Lung (tissue), 12 donors: ENCODE data around the gene BCL2. TPM values are rescaled to one million over a fixed set of nuclear protein-coding genes. Genes with fewer than 3 reads are reported as not detected.
A peak's percentile ranks its signal among the peaks of the same experiment; 100 is the strongest.

Experiments
- ATAC-seq: fragments of 200-7000 bp; cut with Tn5 transposase; one replicate; pipeline ENCODE4 v1.9.1; 2020; ENCODE audit warnings: moderate number of reproducible peaks; ENCODE audit not compliant: insufficient read depth, low FRiP score
- DNase-seq, 3 donors: peaks; one replicate each; pipeline ENCODE4 v3.0.0-alpha.2; 2013 to 2017
- H3K27ac ChIP-seq, 2 donors: one replicate each; pipeline ENCODE4 v1.5.1; 2013; ENCODE audit warnings: mild to moderate bottlenecking in 2 of 2, moderate library complexity in 2 of 2, control low read depth in 1 of 2, inconsistent platforms in 1 of 2, low read depth in 1 of 2, low read length in 1 of 2
- H3K27me3 ChIP-seq, 3 donors: one replicate each; pipeline ENCODE4 v1.5.1; 2013; ENCODE audit warnings: low read length in 2 of 3; ENCODE audit not compliant: control insufficient read depth in 3 of 3, insufficient read depth in 3 of 3
- H3K36me3 ChIP-seq, 4 donors: one replicate each; pipeline ENCODE4 v1.5.1; 2013; ENCODE audit warnings: low read length in 4 of 4, mild to moderate bottlenecking in 1 of 4, moderate library complexity in 1 of 4; ENCODE audit not compliant: control insufficient read depth in 4 of 4, insufficient read depth in 4 of 4
- H3K4me1 ChIP-seq, 5 donors: one replicate each; pipeline ENCODE4 v1.5.1; 2013; ENCODE audit warnings: low read length in 5 of 5, mild to moderate bottlenecking in 2 of 5, moderate library complexity in 1 of 5; ENCODE audit not compliant: control insufficient read depth in 5 of 5, insufficient read depth in 5 of 5
- H3K4me3 ChIP-seq: one replicate; pipeline ENCODE4 v1.5.1; 2013; ENCODE audit warnings: mild to moderate bottlenecking, control low read depth, moderate library complexity
- H3K9ac ChIP-seq, 2 donors: one replicate each; pipeline ENCODE4 v1.5.1; 2013; ENCODE audit warnings: low read length in 2 of 2, control low read depth in 1 of 2; ENCODE audit not compliant: insufficient read depth in 1 of 2
- H3K9me3 ChIP-seq, 4 donors: one replicate each; pipeline ENCODE4 v1.5.1; 2013; ENCODE audit warnings: low read length in 3 of 4, mild to moderate bottlenecking in 1 of 4, moderate library complexity in 1 of 4; ENCODE audit not compliant: control insufficient read depth in 4 of 4, insufficient read depth in 3 of 4
- WGBS, 2 donors: extraction: QIAGEN DNeasy Blood & Tissue Kit; methylation state at CpG; one replicate each; pipeline ENCODE4 v1.1.7; 2013; 5-methylcytosine and 5-hydroxymethylcytosine counted together
- polyA plus RNA-seq, 2 donors: library from polyadenylated mRNA; stranded (reverse); fragments of 200-250 nt; gene quantifications; one replicate each; pipeline ENCODE4 v1.2.1, GENCODE V29; 2013
- total RNA-seq, 2 donors: library from RNA; depleted of rRNA in 1 of 2; stranded (reverse); fragments of >200 nt in 1 of 2; gene quantifications; one replicate each; pipeline ENCODE4 v1.2.1, GENCODE V29; 2014 to 2021
- TF ChIP-seq, protein P1 (sequence below): IDR thresholded peaks from 2 replicates; pipeline ENCODE4 v1.5.1; 2012; ENCODE audit warnings: mild to moderate bottlenecking; ENCODE audit errors: control extremely low read depth, extremely low read depth
- donor health status: control.
- donor health status: control.
- donor health status: Bipolar disorder and iron deficiency.
- donor health status: healthy.
- donor health status: DM: yes; HTN: yes; CAD: no.

Gene BCL2
- total and polyA plus RNA-seq, 4 donors: 1.5 to 30.9 (median 5.3) TPM

DNA sequence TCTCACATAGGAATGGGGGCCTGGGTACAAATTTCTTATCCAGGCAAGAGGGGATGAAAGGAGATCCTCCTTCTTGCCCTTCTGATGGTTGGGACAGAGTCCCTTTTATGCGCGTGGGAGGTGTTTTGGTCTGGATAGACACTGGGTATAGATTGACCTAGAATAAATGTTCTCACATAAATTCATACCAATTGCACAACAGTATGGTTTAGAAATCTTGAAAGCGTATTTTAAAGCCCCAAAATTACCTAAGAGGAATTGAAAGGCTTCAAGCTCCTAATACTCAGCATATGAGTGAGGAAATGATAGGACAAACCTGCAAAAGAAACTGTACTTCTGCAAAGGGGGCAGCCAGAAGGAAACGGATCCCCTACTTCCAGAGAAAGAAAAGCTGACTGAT is 2.6 kb upstream of the BCL2 start:
- H3K27me3 ChIP-seq: no peaks in the 10 kb centered on the region
- H3K4me3 ChIP-seq: no peak overlapping the region
- DNase-seq (no peak), ATAC-seq (no peak)
- TF ChIP-seq, protein P1, sequence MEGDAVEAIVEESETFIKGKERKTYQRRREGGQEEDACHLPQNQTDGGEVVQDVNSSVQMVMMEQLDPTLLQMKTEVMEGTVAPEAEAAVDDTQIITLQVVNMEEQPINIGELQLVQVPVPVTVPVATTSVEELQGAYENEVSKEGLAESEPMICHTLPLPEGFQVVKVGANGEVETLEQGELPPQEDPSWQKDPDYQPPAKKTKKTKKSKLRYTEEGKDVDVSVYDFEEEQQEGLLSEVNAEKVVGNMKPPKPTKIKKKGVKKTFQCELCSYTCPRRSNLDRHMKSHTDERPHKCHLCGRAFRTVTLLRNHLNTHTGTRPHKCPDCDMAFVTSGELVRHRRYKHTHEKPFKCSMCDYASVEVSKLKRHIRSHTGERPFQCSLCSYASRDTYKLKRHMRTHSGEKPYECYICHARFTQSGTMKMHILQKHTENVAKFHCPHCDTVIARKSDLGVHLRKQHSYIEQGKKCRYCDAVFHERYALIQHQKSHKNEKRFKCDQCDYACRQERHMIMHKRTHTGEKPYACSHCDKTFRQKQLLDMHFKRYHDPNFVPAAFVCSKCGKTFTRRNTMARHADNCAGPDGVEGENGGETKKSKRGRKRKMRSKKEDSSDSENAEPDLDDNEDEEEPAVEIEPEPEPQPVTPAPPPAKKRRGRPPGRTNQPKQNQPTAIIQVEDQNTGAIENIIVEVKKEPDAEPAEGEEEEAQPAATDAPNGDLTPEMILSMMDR: no peak
- peaks cover 0 to 26% (median 5%) of the 10 kb centered on the region in 5 donors for H3K4me1 ChIP-seq
- WGBS, 2 donors: 40 to 66% methylated on average over 4 of the region's 4 CpGs
- H3K36me3 ChIP-seq: no peaks in the 10 kb centered on the region
- no peak overlapping the region for H3K27ac ChIP-seq
- H3K9me3 ChIP-seq: no peaks in the 10 kb centered on the region
- H3K9ac ChIP-seq: no peak overlapping the region

DNA sequence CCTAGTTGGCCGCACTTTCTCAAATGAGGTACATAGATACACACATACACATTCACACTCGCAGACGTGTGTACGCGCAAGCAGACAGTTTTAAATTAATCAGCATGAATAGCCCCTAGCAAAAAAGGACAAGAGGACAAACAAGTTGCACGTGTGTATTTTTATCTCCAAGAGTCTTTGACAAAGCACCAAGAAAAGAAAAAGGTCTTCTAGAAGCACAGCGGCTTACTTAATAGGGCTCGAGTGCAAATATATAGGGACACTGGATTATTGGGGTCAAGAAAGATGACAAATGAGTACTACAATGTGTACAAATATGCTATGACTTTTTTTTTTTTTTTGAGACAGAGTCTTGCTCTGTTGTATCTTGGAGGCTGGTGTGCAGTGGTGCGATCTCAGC is 1.7 kb upstream of the BCL2 start:
- WGBS, 2 donors: 70 to 82% methylated on average over 9 of the region's 9 CpGs
- Histone ChIP-seq H3K36me3 (no peaks in the 10 kb centered on the region), H3K4me1 (peaks cover 0 to 33% (median 5%) of the 10 kb centered on the region in 5 donors), H3K4me3 (no peak overlapping the region), H3K27ac (no peak overlapping the region), H3K9ac (peak overlapping the region in 1 of 2 donors; percentile 93), H3K9me3 (no peaks in the 10 kb centered on the region), H3K27me3 (no peaks in the 10 kb centered on the region)
- TF ChIP-seq, protein P1: no peak
- ATAC-seq: no peak
- peak in 1 of 3 donors; percentile 23 for DNase-seq

DNA sequence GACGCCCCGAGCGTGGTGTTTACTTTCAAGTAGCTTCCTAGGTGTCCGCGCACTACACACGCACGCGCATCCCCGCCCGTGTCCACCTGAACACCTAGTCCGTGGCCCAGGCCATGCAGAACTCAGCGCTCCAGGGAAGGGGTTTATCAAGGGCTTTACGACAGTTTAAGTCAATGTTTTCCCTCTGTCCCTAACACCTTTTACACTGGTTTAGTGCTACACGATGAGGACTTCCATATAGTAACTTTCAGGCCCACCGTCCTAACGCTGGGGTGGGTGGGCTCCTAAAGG is 1.4 kb upstream of the BCL2 start:
- H3K27ac ChIP-seq: peak overlapping the region in 1 of 2 donors; percentile 41
- peaks cover 0 to 33% (median 5%) of the 10 kb centered on the region in 5 donors for H3K4me1 ChIP-seq
- peak overlapping the region; percentile 60 to 93 for H3K9ac ChIP-seq
- TF ChIP-seq, protein P1: no peak
- no peaks in the 10 kb centered on the region for H3K9me3 ChIP-seq
- H3K27me3 ChIP-seq: no peaks in the 10 kb centered on the region
- no peaks in the 10 kb centered on the region for H3K36me3 ChIP-seq
- WGBS, 2 donors: 17 to 31% methylated on average over 16 of the region's 16 CpGs
- ATAC-seq (no peak), DNase-seq (no peak)
- peak overlapping the region; percentile 27 for H3K4me3 ChIP-seq

DNA sequence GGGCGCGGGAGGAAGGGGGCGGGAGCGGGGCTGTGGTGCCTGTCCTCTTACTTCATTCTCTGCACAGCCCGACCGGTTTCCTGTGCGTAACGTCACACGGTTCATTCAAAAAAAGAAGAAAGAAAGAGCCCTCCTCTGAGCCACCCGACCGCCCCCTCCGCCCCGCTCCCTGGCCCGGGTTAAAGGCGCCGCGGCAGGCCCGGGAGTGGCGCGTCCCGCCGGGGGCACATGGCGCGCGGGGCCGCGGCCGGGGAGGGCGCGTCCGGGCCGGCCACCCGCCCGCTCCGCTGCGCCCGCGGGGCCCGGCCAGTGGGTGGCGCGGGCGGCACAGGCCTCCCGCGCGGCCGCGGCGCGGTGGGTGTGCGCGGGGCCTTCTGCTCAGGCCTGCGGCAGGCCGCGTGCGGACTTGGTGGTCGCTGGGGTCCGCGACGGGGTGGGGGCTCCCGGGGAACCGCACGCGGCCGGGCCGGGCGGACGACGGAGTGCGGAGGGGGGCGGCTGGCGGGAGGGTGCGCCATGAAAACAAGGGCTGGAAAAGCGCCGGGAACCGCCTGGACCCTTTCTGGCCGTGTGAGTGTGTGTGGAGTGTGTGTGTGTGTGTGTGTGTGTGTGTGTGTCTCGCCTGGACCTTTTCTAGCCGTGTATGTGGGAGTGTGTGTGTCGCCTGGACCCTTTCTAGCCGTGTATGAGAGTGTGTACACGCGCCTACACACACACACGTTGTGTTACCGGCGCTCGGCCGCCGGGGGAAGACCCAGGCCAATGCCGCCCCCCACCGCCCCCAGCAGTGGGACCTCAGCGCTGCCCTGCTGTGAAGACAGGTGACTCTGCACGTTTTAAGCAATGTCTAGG is 780 bp upstream of the BCL2 start:
- Histone ChIP-seq H3K4me3 (peak overlapping the region; percentile 27), H3K9ac (peak overlapping the region; percentile 60 to 93), H3K27ac (peak overlapping the region; percentile 41 to 75), H3K36me3 (no peaks in the 10 kb centered on the region), H3K27me3 (no peaks in the 10 kb centered on the region), H3K4me1 (peaks cover 0 to 34% (median 5%) of the 10 kb centered on the region in 5 donors), H3K9me3 (no peaks in the 10 kb centered on the region)
- ATAC-seq (peak; percentile 72), DNase-seq (peak; percentile 90 to 94 (median 94))
- TF ChIP-seq, protein P1: no peak
- 1 to 2% methylated on average over 44 to 92 of the region's 92 CpGs for WGBS, 2 donors
